Neural cell (in vitro differentiated cells): Measurements from ENCODE around the gene ELOVL2.

Experiments used
- EP300 ChIP-seq: fragments of 450-650 bp; conservative IDR thresholded peaks from 2 replicates; pipeline ENCODE4 v1.6.1; 2014; ENCODE audit warnings: antibody characterized with exemption, mild to moderate bottlenecking, moderate library complexity; ENCODE audit not compliant: poor library complexity, severe bottlenecking
- POLR2AphosphoS5 ChIP-seq: IDR thresholded peaks from 2 replicates; pipeline ENCODE4 v1.6.1; 2012
- RAD21 ChIP-seq: fragments of 450-650 bp; conservative IDR thresholded peaks from 2 replicates; pipeline ENCODE4 v1.6.1; 2014; ENCODE audit warnings: antibody characterized with exemption, mild to moderate bottlenecking, moderate library complexity
- TAF1 ChIP-seq: IDR thresholded peaks from 2 replicates; pipeline ENCODE4 v1.6.1; 2012; ENCODE audit warnings: low read depth
- TF ChIP-seq, protein P1 (sequence below): fragments of 450-650 bp; IDR thresholded peaks from 2 replicates; pipeline ENCODE4 v1.5.1; 2014; ENCODE audit warnings: antibody characterized with exemption, mild to moderate bottlenecking, moderate library complexity; ENCODE audit not compliant: poor library complexity, severe bottlenecking
- TF ChIP-seq, protein P2 (sequence below): IDR thresholded peaks from 2 replicates; pipeline ENCODE4 v1.6.1; 2012; ENCODE audit warnings: borderline replicate concordance

DNA sequence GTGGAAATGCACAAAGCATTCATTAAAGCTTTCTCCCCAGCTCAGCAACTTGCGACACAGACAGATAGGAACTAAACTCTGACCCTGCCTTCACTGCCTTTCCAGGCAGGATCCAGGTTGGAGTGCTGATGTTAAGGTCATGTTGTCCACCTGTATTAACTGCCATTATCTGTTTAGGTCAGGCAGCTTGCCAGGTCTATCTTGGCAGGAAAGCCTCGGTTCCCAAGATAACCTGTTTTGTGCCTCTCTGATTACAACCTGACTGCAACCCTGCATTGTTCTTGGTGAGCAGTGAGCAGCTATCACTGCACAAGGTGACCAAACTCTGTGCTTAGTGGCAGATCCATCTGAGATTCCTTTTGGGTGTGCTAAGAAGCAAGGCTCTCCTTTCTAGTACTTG, 23.2 kb upstream of the ELOVL2 start:
- TF ChIP-seq, protein P1, sequence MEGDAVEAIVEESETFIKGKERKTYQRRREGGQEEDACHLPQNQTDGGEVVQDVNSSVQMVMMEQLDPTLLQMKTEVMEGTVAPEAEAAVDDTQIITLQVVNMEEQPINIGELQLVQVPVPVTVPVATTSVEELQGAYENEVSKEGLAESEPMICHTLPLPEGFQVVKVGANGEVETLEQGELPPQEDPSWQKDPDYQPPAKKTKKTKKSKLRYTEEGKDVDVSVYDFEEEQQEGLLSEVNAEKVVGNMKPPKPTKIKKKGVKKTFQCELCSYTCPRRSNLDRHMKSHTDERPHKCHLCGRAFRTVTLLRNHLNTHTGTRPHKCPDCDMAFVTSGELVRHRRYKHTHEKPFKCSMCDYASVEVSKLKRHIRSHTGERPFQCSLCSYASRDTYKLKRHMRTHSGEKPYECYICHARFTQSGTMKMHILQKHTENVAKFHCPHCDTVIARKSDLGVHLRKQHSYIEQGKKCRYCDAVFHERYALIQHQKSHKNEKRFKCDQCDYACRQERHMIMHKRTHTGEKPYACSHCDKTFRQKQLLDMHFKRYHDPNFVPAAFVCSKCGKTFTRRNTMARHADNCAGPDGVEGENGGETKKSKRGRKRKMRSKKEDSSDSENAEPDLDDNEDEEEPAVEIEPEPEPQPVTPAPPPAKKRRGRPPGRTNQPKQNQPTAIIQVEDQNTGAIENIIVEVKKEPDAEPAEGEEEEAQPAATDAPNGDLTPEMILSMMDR, result no peak
- TF ChIP-seq, protein P2, sequence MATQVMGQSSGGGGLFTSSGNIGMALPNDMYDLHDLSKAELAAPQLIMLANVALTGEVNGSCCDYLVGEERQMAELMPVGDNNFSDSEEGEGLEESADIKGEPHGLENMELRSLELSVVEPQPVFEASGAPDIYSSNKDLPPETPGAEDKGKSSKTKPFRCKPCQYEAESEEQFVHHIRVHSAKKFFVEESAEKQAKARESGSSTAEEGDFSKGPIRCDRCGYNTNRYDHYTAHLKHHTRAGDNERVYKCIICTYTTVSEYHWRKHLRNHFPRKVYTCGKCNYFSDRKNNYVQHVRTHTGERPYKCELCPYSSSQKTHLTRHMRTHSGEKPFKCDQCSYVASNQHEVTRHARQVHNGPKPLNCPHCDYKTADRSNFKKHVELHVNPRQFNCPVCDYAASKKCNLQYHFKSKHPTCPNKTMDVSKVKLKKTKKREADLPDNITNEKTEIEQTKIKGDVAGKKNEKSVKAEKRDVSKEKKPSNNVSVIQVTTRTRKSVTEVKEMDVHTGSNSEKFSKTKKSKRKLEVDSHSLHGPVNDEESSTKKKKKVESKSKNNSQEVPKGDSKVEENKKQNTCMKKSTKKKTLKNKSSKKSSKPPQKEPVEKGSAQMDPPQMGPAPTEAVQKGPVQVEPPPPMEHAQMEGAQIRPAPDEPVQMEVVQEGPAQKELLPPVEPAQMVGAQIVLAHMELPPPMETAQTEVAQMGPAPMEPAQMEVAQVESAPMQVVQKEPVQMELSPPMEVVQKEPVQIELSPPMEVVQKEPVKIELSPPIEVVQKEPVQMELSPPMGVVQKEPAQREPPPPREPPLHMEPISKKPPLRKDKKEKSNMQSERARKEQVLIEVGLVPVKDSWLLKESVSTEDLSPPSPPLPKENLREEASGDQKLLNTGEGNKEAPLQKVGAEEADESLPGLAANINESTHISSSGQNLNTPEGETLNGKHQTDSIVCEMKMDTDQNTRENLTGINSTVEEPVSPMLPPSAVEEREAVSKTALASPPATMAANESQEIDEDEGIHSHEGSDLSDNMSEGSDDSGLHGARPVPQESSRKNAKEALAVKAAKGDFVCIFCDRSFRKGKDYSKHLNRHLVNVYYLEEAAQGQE, result no peak
- no peak for TF ChIP-seq TAF1
- no peak for TF ChIP-seq EP300
- TF ChIP-seq POLR2AphosphoS5, result no peak
- no peak for TF ChIP-seq RAD21
